BLaER1 treated with 17β-estradiol and CSF1 and Interleukin-3, amounts not matched to agents 10 nM and 100 nM (cell line): ENCODE measurements around the gene RND3.

ENCODE experiments used
- H3K27ac ChIP-seq, 11 experiments: shearing (Covaris generic); formaldehyde crosslinking; 2 replicates each; pipeline ENCODE4 v1.8.1; 2022
- H3K27me3 ChIP-seq, 11 experiments: shearing (Covaris generic); formaldehyde crosslinking; 2 replicates each; pipeline ENCODE4 v1.8.1; 2022
- H3K36me3 ChIP-seq, 11 experiments: shearing (Covaris generic); formaldehyde crosslinking; 2 replicates each; pipeline ENCODE4 v1.8.1; 2022
- H3K4me1 ChIP-seq, 10 experiments: shearing (Covaris generic); formaldehyde crosslinking; 2 replicates each; pipeline ENCODE4 v1.8.1; 2022
- H3K4me2 ChIP-seq, 11 experiments: shearing (Covaris generic); formaldehyde crosslinking; 2 replicates each; pipeline ENCODE4 v1.8.1; 2022
- H3K4me3 ChIP-seq, 10 experiments: shearing (Covaris generic); formaldehyde crosslinking; 2 replicates each; pipeline ENCODE4 v1.8.1; 2022
- H3K9ac ChIP-seq, 11 experiments: shearing (Covaris generic); formaldehyde crosslinking; 2 replicates each; pipeline ENCODE4 v1.8.1; 2022
- H3K9me3 ChIP-seq, 11 experiments: shearing (Covaris generic); formaldehyde crosslinking; replicated peaks in 1 of 11; 2 replicates each; pipeline ENCODE4 v1.8.1; 2022
- H4K20me1 ChIP-seq, 11 experiments: shearing (Covaris generic); formaldehyde crosslinking; 2 replicates each; pipeline ENCODE4 v1.8.1; 2022
- Cebpa-rat ChIP-seq, 11 experiments: shearing (Covaris generic); IDR thresholded peaks; 2 replicates each; pipeline ENCODE4 v1.8.1; 2022

RND3 gene

DNA sequence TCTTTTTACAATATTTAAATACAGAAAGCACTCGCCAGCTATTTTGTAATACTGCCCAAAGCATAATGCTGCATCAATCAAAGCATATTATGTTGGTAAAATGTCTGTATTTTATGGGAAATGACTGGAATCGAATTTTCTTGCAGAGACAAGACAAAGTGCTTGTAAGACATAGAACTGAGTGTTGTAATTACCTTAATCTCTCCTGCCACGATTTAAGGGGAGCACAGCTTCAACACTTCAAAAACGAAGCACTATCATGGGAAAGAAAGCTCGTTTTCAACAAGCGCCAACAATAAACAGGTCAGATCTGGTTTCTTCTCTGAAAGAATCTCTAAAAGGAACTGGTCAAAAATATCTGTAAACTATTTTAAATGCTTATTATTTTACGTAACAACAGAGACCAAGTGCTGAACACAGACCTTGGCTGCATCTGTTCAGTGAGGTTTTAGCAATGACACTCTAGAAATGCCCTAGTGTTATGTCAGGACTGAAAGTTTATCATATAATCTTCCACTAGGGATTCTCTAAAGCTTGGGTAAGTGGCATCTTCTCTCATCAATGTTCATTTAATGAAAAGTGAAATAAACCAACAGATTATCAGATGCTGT lies 19.0 kb downstream of the RND3 start:
- Histone ChIP-seq H3K27ac (no peak overlapping the region), H3K27me3 (no peaks in the 10 kb centered on the region), H3K4me2 (no peak overlapping the region), H3K4me1 (peaks cover 0 to 67% (median 2%) of the 10 kb centered on the region in 10 experiments; a peak in 9 of 20 replicates), H3K9me3 (no peaks in the 10 kb centered on the region), H3K36me3 (peaks cover 0 to 46% (median 0%) of the 10 kb centered on the region in 11 experiments; a peak in 8 of 22 replicates), H3K4me3 (no peak overlapping the region), H4K20me1 (peaks cover 0 to 29% (median 0%) of the 10 kb centered on the region in 11 experiments; a peak in 3 of 22 replicates), H3K9ac (no peak overlapping the region)
- TF ChIP-seq Cebpa-rat (IDR thresholded peaks at IDR 0.05) = no peak

DNA sequence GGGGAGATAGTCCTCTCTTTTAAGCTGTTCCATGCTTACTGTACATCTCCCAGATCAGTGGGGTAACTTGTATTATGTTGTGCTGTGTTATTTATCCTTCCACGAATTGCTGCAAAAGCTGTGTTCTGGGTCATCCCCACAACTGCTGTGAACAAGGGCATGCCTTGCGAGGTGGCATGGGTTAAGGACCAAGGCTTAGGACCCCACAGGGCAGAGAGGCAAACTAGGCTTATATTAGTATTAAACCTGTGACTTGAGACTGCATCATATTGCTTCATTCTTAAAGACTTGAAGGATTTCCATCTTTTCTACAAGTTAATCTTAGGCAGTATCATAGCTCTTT lies 19.9 kb downstream of the RND3 start:
- H3K4me1 ChIP-seq = peaks cover 0 to 69% (median 2%) of the 10 kb centered on the region in 10 experiments; a peak in 9 of 20 replicates
- no peaks in the 10 kb centered on the region for H3K9me3 ChIP-seq
- no peak for TF ChIP-seq Cebpa-rat (IDR thresholded peaks at IDR 0.05)
- H3K36me3 ChIP-seq = peaks cover 0 to 43% (median 0%) of the 10 kb centered on the region in 11 experiments; a peak in 8 of 22 replicates
- H3K27ac ChIP-seq = no peak overlapping the region
- no peak overlapping the region for H3K4me3 ChIP-seq
- H3K27me3 ChIP-seq = no peaks in the 10 kb centered on the region
- H3K4me2 ChIP-seq = peak overlapping the region in 2 of 11 experiments; percentile 13 to 42; a peak in 4 of 22 replicates
- peaks cover 0 to 24% (median 0%) of the 10 kb centered on the region in 11 experiments; a peak in 3 of 22 replicates for H4K20me1 ChIP-seq
- no peak overlapping the region for H3K9ac ChIP-seq

DNA sequence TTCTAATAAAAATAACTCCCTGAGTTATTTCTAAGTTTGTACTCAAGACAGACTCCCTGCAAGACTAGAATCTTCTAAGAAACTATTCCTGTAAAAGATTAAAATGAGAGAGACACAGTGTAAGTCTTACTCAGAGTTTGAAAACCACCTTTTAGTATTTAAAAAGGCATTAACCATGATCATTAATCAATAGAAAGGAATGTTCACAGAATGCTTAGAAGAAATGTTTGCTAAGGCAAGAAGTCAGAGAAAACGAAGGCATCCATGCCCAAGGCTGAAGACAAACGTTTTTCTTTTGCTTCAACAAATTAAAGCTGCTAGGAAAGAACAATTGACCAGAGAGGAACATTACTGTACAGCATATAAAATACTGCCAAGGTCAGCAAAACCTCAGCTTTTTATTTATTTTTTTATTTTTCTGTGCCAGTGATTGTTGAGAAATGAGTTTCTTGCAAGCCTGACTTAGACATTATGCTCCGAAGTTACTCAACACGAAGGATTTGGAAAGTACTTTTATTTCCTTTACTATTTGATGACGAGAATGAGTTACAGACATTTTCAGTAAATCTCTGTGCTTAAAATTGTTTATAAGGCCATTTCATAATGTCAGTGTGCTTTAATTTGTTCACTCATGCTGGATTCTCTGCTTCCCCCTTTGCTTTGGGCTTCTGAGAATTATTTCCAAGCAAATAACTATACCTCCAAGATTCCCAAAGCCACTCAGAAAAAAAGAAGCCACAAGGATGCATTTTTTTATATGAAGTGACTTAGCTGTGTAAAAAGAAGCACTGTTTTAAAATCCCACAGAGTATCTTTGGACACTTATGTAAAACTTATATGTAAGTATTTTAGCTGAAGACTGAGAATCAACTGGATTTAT lies 20.5 kb downstream of the RND3 start:
- H3K36me3 ChIP-seq = peaks cover 0 to 41% (median 0%) of the 10 kb centered on the region in 11 experiments; a peak in 8 of 22 replicates
- H3K9me3 ChIP-seq = no peaks in the 10 kb centered on the region
- H3K4me1 ChIP-seq = peaks cover 0 to 70% (median under 1%) of the 10 kb centered on the region in 10 experiments; a peak in 9 of 20 replicates
- peak overlapping the region in 2 of 11 experiments; percentile 13 to 42; a peak in 4 of 22 replicates for H3K4me2 ChIP-seq
- no peak overlapping the region for H3K4me3 ChIP-seq
- no peak overlapping the region for H3K27ac ChIP-seq
- no peak for TF ChIP-seq Cebpa-rat (IDR thresholded peaks at IDR 0.05)
- no peaks in the 10 kb centered on the region for H3K27me3 ChIP-seq
- H3K9ac ChIP-seq = no peak overlapping the region
- H4K20me1 ChIP-seq = peaks cover 0 to 20% (median 0%) of the 10 kb centered on the region in 11 experiments; a peak in 3 of 22 replicates

DNA sequence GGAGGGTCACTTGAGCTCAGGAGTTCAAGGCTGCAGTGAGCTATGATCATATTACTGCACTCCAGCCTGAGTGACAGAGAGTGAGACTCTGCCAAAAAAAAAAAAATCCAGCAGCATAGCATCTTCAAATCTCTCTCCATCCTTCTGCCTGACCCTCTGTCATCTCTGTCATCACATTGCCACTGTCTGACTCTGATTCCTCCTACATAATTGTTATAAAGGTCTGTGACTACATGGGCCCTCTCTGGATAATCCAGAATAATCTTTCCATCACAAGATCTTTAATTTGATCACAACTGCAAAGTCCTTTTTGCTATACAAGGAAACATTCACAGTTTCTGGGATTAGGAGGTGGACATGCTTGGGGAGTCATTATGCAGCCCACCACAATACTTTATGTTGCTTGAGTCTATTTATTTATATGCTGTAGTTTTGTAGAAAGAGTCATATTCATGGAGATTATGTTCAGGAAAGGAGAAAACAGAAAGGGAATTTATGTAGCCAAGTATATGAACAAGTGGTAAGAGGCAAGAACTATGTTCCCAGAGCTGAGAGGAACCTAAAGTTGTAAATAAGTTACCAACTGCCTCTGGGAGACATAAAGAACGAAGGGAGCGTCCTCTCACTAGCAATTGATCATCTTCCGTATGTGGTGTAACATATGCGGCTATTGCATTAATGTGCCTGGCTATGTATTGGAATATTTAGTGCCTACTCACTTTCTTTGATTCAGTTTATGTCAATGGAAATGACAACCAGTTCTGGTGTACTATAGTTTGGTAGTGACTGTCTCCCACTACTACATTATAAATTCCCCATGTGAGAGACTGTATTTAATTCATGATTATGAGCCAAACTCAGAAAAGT lies 21.5 kb downstream of the RND3 start:
- H4K20me1 ChIP-seq = peaks cover 0 to 13% (median 0%) of the 10 kb centered on the region in 11 experiments; a peak in 2 of 22 replicates
- no peak overlapping the region for H3K9ac ChIP-seq
- TF ChIP-seq Cebpa-rat (IDR thresholded peaks at IDR 0.05) = no peak
- peak overlapping the region in 1 of 11 experiments; percentile 49; a peak in 1 of 22 replicates for H3K27ac ChIP-seq
- H3K9me3 ChIP-seq = no peaks in the 10 kb centered on the region
- no peaks in the 10 kb centered on the region for H3K27me3 ChIP-seq
- H3K4me1 ChIP-seq = peaks cover 0 to 61% (median 0%) of the 10 kb centered on the region in 10 experiments; a peak in 8 of 20 replicates
- no peak overlapping the region for H3K4me3 ChIP-seq
- H3K4me2 ChIP-seq = peak overlapping the region in 2 of 11 experiments; percentile 33 to 79; a peak in 3 of 22 replicates
- H3K36me3 ChIP-seq = peaks cover 0 to 31% (median 0%) of the 10 kb centered on the region in 11 experiments; a peak in 7 of 22 replicates

DNA sequence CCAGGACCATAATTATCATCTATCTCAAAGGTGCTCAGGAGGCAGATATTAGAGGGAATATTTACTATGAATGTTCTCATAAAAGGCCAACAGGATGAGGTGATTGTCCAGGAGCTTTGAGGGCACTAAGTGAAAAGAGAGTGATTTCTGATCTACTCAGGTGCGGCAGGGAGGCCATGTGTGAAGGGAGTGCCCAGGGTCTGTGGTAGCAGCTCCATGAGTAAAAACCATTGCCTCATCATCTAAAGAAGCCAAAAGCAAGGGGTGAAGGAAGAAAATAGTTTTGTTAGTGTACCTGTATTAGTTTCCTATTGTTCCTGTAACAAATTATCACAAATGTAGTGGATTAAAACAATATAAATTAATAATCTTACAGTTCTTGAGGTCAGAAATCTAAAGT lies 22.5 kb downstream of the RND3 start:
- Histone ChIP-seq H3K4me1 (peaks cover 0 to 61% (median 0%) of the 10 kb centered on the region in 10 experiments; a peak in 8 of 20 replicates), H3K9ac (no peak overlapping the region), H3K4me3 (no peak overlapping the region), H3K36me3 (peaks cover 0 to 21% (median 0%) of the 10 kb centered on the region in 11 experiments; a peak in 7 of 22 replicates), H3K4me2 (peak overlapping the region in 4 of 11 experiments; percentile 15 to 87 (median 70); a peak in 6 of 22 replicates), H3K9me3 (no peaks in the 10 kb centered on the region), H4K20me1 (peaks cover 0 to 10% (median 0%) of the 10 kb centered on the region in 11 experiments; a peak in 2 of 22 replicates), H3K27ac (peak overlapping the region in 4 of 11 experiments; percentile 15 to 61 (median 36); a peak in 6 of 22 replicates), H3K27me3 (no peaks in the 10 kb centered on the region)
- no peak for TF ChIP-seq Cebpa-rat (IDR thresholded peaks at IDR 0.05)

DNA sequence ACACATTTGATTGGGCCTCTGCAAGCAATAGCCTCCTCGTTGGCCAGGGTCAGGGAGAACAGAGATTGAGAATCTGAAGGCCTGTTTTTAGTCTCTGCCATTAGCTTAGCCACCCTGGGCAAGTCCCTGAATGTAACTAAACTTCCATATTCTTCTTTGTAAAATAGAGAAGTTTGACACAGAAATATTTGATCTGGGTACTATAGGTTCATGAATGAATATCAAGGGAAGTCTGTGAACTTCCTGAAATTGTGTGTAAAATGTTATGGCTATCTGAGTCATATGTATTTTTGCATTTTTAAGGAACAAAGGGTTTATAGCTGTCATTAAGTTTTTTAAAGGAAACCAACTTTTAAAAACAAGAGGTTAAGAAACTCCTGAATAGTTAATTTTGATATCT lies 23.2 kb downstream of the RND3 start:
- Histone ChIP-seq H3K36me3 (peaks cover 0 to 14% (median 0%) of the 10 kb centered on the region in 11 experiments; a peak in 3 of 22 replicates), H3K27me3 (no peaks in the 10 kb centered on the region), H3K9me3 (no peaks in the 10 kb centered on the region), H3K4me1 (peaks cover 0 to 65% (median 0%) of the 10 kb centered on the region in 10 experiments; a peak in 8 of 20 replicates), H4K20me1 (peaks cover 0 to 3% (median 0%) of the 10 kb centered on the region in 11 experiments; a peak in 1 of 22 replicates), H3K4me2 (peak overlapping the region in 4 of 11 experiments; percentile 21 to 87 (median 70); a peak in 7 of 22 replicates), H3K27ac (peak overlapping the region in 4 of 11 experiments; percentile 30 to 64 (median 52); a peak in 5 of 22 replicates), H3K4me3 (no peak overlapping the region), H3K9ac (no peak overlapping the region)
- TF ChIP-seq Cebpa-rat (IDR thresholded peaks at IDR 0.05) = no peak

DNA sequence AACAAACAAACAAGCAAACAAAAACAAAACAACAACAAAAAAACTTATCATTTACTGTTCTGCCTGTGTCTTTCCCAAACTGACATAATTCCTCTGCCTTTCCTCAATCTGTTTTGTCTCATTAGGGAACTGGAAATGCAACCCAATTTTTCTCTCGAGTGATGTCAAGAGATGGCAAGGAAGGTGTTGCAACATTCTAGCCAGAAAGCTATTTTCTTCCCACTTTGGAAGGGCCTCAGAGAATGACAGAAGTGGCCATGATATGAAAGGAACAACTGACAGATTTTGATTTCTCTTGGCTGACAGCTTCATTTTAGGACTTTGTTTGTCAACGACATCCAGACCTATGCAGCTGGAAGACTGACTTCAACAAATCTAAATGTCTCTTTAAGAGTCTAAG lies 24.7 kb downstream of the RND3 start:
- Histone ChIP-seq H3K9me3 (no peaks in the 10 kb centered on the region), H3K9ac (no peak overlapping the region), H3K27me3 (no peaks in the 10 kb centered on the region), H3K4me1 (peaks cover 0 to 60% (median 0%) of the 10 kb centered on the region in 10 experiments; a peak in 8 of 20 replicates), H3K36me3 (no peaks in the 10 kb centered on the region), H4K20me1 (no peaks in the 10 kb centered on the region), H3K27ac (no peak overlapping the region), H3K4me3 (no peak overlapping the region), H3K4me2 (peak overlapping the region in 5 of 11 experiments; percentile 7 to 78 (median 61); a peak in 9 of 22 replicates)
- peak in 2 of 11 experiments; percentile 16 to 70; a peak in 4 of 22 replicates for TF ChIP-seq Cebpa-rat (IDR thresholded peaks at IDR 0.05)

DNA sequence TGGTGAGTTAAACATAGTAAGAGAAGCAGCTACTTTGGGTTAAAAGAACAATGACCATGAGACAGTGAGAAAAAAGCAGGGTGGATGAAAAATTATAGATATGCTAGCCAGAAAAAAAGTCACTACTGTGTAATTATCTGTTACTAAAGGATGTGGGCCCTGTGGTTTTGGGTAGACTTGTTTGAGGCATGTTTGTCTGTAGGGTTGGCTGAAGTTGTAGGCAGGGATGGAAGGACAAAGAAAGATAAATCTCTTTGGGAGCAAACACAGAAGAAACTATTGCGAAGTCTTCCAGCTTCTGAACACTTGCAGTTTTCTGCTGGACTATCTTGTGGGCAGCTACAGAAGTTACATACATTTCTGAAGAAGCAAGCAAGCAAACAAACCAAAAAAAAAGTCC lies 28.2 kb downstream of the RND3 start:
- Histone ChIP-seq H3K4me3 (no peak overlapping the region), H3K4me2 (peak overlapping the region in 1 of 11 experiments; percentile 17; a peak in 2 of 22 replicates), H3K9ac (no peak overlapping the region), H3K27me3 (no peaks in the 10 kb centered on the region), H3K36me3 (no peaks in the 10 kb centered on the region), H3K27ac (no peak overlapping the region), H4K20me1 (no peaks in the 10 kb centered on the region), H3K4me1 (peaks cover 0 to 27% (median 0%) of the 10 kb centered on the region in 10 experiments; a peak in 8 of 20 replicates), H3K9me3 (no peaks in the 10 kb centered on the region)
- no peak for TF ChIP-seq Cebpa-rat (IDR thresholded peaks at IDR 0.05)
